Panc1 (cell line): ENCODE data around the gene KRT75. TPM values are rescaled to one million over a fixed set of nuclear protein-coding genes. Genes with fewer than 3 reads are reported as not detected.

Experiments used
- ATAC-seq: fragments of 200-7000 bp; cut with Tn5 transposase; 2 replicates; pipeline ENCODE4 v1.9.1; 2020; ENCODE audit warnings: mild to moderate bottlenecking, moderate library complexity
- BruUV-seq: library from RNA; stranded (reverse); fragments of 400-500 nt; replicated peaks from 2 replicates; lab custom pipeline; 2021; lab: Mats Ljungman, UMichigan
- CTCF ChIA-PET: fragments of 300-600 bp; sonication (Branson Sonifier 250); formaldehyde crosslinking; loops from one replicate; lab custom pipeline; 2022; ENCODE audit warnings: antibody characterized with exemption; lab: Charles Lee
- POLR2A ChIA-PET: fragments of 300-600 bp; sonication (Branson Sonifier 250); formaldehyde crosslinking; loops from one replicate; lab custom pipeline; 2022; ENCODE audit warnings: antibody characterized with exemption; lab: Charles Lee
- DNase-seq: peaks from one replicate; pipeline ENCODE4 v3.0.0-alpha.2; 2010; ENCODE audit warnings: low read depth, low spot score
- H3K27ac ChIP-seq: 2 replicates; pipeline ENCODE4 v1.5.1; 2011; ENCODE audit warnings: mild to moderate bottlenecking, low read length, inconsistent platforms
- H3K27me3 ChIP-seq: fragments of 200-500 bp; sonication (Bioruptor generic); 2 replicates; pipeline ENCODE4 v1.6.0; 2014; ENCODE audit warnings: low read length, inconsistent platforms; ENCODE audit not compliant: control insufficient read depth, insufficient read depth
- H3K36me3 ChIP-seq: fragments of 200-500 bp; sonication (Bioruptor generic); 2 replicates; pipeline ENCODE4 v1.5.1; 2014; ENCODE audit warnings: inconsistent platforms, mild to moderate bottlenecking, low read length, moderate library complexity; ENCODE audit not compliant: control insufficient read depth, insufficient read depth
- H3K4me1 ChIP-seq: 2 replicates; pipeline ENCODE4 v1.5.1; 2011; ENCODE audit warnings: inconsistent platforms, mild to moderate bottlenecking, low read length, moderate library complexity; ENCODE audit not compliant: control insufficient read depth, insufficient read depth
- H3K4me3 ChIP-seq, 2 experiments: 2 replicates each; pipeline ENCODE4 v1.5.1; 2011 to 2012; ENCODE audit warnings: low read depth in 2 of 2, low read length in 2 of 2, mild to moderate bottlenecking in 2 of 2, inconsistent platforms in 1 of 2, moderate library complexity in 1 of 2
- H3K9me3 ChIP-seq: fragments of 200-500 bp; sonication (Bioruptor generic); 2 replicates; pipeline ENCODE4 v1.5.1; 2014; ENCODE audit warnings: low read depth, mild to moderate bottlenecking, inconsistent platforms, low read length, moderate library complexity; ENCODE audit not compliant: control insufficient read depth, insufficient read depth
- CTCF ChIP-seq: fragments of 450-650 bp; IDR thresholded peaks from 2 replicates; pipeline ENCODE4 v1.5.1; 2017; ENCODE audit warnings: mild to moderate bottlenecking
- POLR2AphosphoS5 ChIP-seq: IDR thresholded peaks from 2 replicates; pipeline ENCODE4 v1.6.1; 2012; ENCODE audit warnings: mild to moderate bottlenecking, low read depth, low read length, moderate library complexity
- REST ChIP-seq, 2 experiments: IDR thresholded peaks; 2 replicates each; pipeline ENCODE4 v1.6.1; 2011 to 2012; ENCODE audit warnings: low read depth in 2 of 2, control low read depth in 1 of 2, low read length in 1 of 2, mild to moderate bottlenecking in 1 of 2, moderate library complexity in 1 of 2; ENCODE audit not compliant: insufficient read depth in 1 of 2
- SIN3A ChIP-seq: IDR thresholded peaks from 2 replicates; pipeline ENCODE4 v1.6.1; 2012; ENCODE audit warnings: low read depth, mild to moderate bottlenecking, low read length, moderate library complexity, borderline replicate concordance; ENCODE audit not compliant: insufficient read depth
- TCF7L2 ChIP-seq: IDR thresholded peaks from 2 replicates; pipeline ENCODE4 v1.6.1; 2011; ENCODE audit warnings: mild to moderate bottlenecking, low read depth, low read length, inconsistent platforms
- in situ Hi-C: cut with HindIII; loops from 2 replicates; pipeline ENCODE4 v1.10.0; 2016; ENCODE audit warnings: low sequenced_read_pairs, low pct_unique_long_range_greater_than_20kb
- intact Hi-C: fragments of 100-400 bp; cut with micrococcal nuclease; formaldehyde crosslinking; loops from one replicate; pipeline ENCODE4 v1.10.0; 2022; ENCODE audit not compliant: unreplicated experiment
- total RNA-seq: library from RNA; stranded (reverse); gene quantifications from one replicate; pipeline ENCODE4 v1.2.1, GENCODE V29; 2021; ENCODE audit not compliant: unreplicated experiment

KRT75 gene
- total RNA-seq, 1 experiment from 2014 or later = 0.15 TPM

GRCh38 chr12:52403561-52403960 is 30.6 kb downstream of the KRT75 start:
- intact Hi-C loops = no loop called here
- H3K36me3 ChIP-seq = no peaks in the 10 kb centered on the region
- no peaks in the 10 kb centered on the region for H3K27me3 ChIP-seq
- no peak for TF ChIP-seq CTCF
- TF ChIP-seq POLR2AphosphoS5 = no peak
- TF ChIP-seq REST (IDR thresholded peaks at IDR 0.05; ENCODE audit: insufficient read depth in 1 of 2, low read depth in 2 of 2, low read length in 1 of 2) = no peak
- no peak for TF ChIP-seq TCF7L2
- no peak for DNase-seq
- ATAC-seq = no peak
- no peak overlapping the region for H3K27ac ChIP-seq
- ChIA-PET POLR2A (interaction anchor here (0.5 kb wide), 1 partner anchor 198 kb away, joined by 3 read pairs; no protein-coding TSS in a partner anchor), CTCF (interaction anchor here (1.0 kb wide), 1 partner anchor 10 kb away, joined by 3 read pairs; no protein-coding TSS in a partner anchor)
- H3K9me3 ChIP-seq = no peaks in the 10 kb centered on the region
- in situ Hi-C loops = no loop called here
- no TSS peak for BruUV-seq
- H3K4me3 ChIP-seq = no peak overlapping the region
- no peaks in the 10 kb centered on the region for H3K4me1 ChIP-seq

GRCh38 chr12:52402873-52403540 is 31.2 kb downstream of the KRT75 start:
- DNase-seq (no peak), ATAC-seq (no peak)
- POLR2A ChIA-PET = interaction anchor here (0.5 kb wide), 1 partner anchor 197 kb away, joined by 3 read pairs; no protein-coding TSS in a partner anchor
- in situ Hi-C loops (no loop called here), intact Hi-C loops (no loop called here)
- CTCF ChIA-PET = interaction anchor here (1.0 kb wide), 1 partner anchor 9 kb away, joined by 3 read pairs; no protein-coding TSS in a partner anchor
- Histone ChIP-seq H3K4me1 (no peaks in the 10 kb centered on the region), H3K27me3 (no peaks in the 10 kb centered on the region), H3K27ac (no peak overlapping the region), H3K36me3 (no peaks in the 10 kb centered on the region), H3K4me3 (no peak overlapping the region), H3K9me3 (no peaks in the 10 kb centered on the region)
- TF ChIP-seq SIN3A (no peak), TCF7L2 (no peak), POLR2AphosphoS5 (no peak), REST (IDR thresholded peaks at IDR 0.05; ENCODE audit: insufficient read depth in 1 of 2, low read depth in 2 of 2, low read length in 1 of 2) (no peak), CTCF (no peak)
- no TSS peak for BruUV-seq
